Iris pigment epithelial cell (primary cell): ENCODE measurements around the gene MUC6.

Experiments used
- DNase-seq: peaks from one replicate; pipeline ENCODE4 v3.0.0-alpha.2; 2011; ENCODE audit warnings: low read depth

Gene MUC6

DNA sequence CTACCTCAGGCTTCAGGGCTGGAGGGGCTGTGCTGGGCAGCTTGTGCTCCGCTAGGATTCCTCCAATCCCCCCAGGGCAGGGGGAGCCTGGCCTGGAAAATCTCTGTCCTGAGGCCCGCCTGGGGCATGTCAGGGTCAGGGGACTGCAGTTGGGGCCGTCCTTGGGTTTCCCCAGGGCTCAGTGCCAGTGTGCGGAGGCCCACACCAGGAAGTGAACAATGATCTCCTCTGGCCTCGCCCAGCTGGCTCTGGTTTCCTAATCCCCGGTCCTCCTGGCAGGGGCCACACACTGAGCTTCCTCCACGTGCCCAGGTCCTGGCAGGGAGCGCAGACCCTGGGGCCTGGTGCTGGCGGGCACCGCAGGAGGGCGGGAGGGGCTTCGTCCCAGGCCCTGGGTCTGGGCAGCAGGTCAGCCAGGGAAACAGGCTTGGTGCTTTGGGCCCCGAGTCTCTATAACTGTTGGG, 36.8 kb upstream of the MUC6 start:
- DNase-seq: peak; percentile 62

DNA sequence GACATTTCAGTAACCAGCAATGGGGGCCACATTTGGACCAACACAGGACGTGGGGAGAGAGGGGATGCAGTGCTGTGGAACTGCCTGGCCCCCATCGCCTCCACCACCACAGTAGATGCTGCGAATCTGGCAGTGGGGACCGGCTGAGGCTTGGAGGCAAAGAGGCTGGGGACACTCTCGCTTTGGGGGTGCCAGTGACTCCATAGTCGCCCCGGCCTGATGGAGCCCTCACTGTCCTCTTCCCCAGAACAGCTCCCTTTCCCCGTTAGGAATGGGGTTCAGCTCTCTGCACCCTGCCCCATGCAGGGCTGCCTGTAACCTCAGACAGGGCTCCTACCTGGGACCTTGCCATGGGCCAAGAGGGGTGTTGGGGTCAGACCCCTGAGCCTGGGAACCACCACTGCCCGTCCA, 36.3 kb upstream of the MUC6 start:
- no peak for DNase-seq

- DNase-seq: peak; percentile 60
These were observed 35.8 kb upstream of the MUC6 start for GRCh38 chr11:1072116-1072820.

DNA sequence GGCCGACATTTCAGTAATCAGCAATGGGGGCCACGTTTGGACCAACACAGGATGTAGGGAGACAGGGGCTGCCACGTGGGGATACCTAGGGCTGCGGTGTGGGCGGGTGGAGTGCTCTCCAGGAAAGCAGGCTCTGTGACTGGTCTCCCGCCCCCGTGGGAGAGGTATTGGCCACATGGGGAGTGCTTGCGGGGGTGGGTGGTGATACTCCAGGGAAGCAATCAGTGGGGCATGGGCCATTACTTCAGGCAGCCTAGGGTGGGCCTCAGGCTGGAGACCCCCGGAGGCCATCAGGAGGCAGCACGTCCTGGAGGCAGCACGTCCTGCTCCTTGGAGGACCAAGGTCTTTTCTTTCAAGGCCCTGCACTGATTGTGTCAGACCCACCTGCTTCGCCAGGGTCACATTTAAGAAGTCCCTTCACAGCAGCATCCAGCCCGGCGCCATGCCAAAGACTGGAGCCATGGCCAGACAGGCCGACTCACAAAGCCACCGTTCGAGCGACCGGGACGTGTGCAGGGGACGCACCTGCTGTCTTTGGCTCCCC, 35.1 kb upstream of the MUC6 start:
- no peak for DNase-seq

- no peak for DNase-seq
These were observed 34.3 kb upstream of the MUC6 start for GRCh38 chr11:1070594-1071462.

GRCh38 chr11:1069740-1070139, 33.2 kb upstream of the MUC6 start:
- no peak for DNase-seq

GRCh38 chr11:1067812-1068496, 31.4 kb upstream of the MUC6 start:
- DNase-seq: no peak

- DNase-seq: no peak
These were observed 27.6 kb upstream of the MUC6 start for GRCh38 chr11:1064167-1064566.

- DNase-seq: no peak
These were observed 25.7 kb upstream of the MUC6 start for GRCh38 chr11:1062075-1062820.

GRCh38 chr11:1060852-1061616, 24.5 kb upstream of the MUC6 start:
- peak; percentile 47 for DNase-seq

- no peak for DNase-seq
These were observed 23.9 kb upstream of the MUC6 start for GRCh38 chr11:1060410-1060809.

- DNase-seq: no peak
These were observed 23.2 kb upstream of the MUC6 start for GRCh38 chr11:1059759-1060158.

DNA sequence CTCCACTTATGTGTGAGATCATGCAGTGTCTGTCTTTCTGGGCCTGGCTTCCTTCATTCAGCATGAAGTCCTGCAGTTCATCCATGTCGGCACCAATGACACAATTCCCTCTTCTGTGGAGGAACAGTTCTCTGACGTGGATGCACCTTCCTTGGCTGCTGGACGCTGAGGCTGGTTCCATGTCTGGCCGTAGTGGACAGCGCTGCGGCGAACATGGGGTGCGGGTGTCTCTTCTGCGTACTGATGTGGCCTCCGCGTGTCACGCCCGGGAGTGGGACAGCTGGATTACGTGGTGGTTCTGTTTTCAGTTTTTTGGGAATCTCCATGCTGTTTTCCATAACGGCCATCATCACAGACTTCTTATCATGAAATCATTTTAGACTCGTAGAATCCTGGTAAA, 21.3 kb upstream of the MUC6 start:
- no peak for DNase-seq

DNA sequence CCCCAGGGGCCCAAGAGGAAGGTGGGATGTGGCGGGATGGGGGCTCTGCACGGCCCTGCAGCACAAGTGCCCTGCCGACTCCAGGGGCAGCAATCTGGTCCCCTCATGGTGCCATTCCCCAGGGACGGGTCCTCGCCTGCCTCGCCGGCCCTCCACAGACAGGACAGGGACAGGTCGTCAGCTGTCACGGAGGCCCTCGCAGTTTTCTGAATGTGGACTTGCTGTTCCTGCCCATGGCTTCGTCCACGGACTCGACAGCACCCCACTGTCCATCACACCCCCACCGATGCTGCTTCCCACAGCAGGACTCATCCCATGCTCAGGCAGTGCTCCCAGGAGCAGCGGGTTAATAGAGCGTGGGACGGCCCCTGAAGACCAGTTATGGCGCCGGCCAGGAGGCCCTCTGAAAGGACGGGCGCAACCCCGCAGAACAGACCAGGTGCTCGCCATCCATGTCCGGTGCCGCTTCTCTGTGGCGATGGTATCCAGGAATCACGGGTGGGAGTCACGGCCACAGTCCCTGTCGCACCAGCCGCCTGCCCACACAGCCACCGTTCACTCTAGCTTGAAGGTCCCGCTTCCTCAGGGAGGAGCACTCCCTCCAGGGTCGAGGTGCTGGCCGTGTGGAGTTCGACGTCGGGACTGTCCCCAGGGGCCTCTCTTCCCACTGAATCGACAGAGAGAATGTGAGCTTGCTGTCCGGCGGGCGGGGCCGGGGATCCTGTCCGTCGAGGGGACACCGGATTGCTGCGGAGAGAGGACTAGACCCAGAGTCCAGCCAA, 19.7 kb upstream of the MUC6 start:
- no peak for DNase-seq

DNA sequence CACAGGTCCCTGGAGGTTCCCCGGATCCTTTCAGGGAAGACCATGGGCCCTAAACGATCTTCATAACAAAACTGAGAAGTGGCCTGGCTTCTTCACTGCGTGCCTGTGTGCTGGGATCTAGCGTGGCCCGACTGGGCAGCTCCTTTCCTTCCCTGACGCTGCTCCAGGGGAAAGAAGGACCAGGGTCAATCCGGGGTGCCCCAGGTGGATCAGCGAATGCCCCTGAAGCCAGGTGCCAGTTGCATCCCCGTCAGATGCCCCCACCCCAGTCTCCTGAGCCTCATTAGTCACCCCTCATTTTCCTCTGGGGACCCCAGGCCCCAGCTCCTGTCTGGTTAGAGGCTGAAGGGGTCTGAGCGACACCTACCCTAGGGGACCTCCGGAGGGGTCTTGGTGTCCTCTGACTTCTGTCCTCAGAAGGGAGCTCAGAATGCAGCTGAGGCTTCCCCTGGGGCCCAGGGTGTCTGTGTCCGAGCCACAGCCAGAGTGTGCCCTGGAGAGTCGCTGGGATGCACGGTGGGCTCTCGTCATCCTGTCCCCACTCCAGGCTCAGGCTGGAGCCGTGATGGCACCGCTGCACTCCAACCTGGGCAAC, 18.7 kb upstream of the MUC6 start:
- DNase-seq: no peak

GRCh38 chr11:1054143-1055108, 17.9 kb upstream of the MUC6 start:
- DNase-seq: no peak

GRCh38 chr11:1053121-1053901, 16.8 kb upstream of the MUC6 start:
- DNase-seq: no peak
